Measurements from ENCODE around the gene KRT73.

KRT73 gene

GRCh38 chr12:52655251-52655650 lies 36.9 kb upstream of the KRT73 start:
- TF ChIP-seq POLR2A (IDR thresholded peaks at IDR 0.05; ENCODE audit: low read depth, low read length), result no peak
- DNase-seq (ENCODE audit: insufficient read length, low spot score) (no peak), FAIRE-seq (no peak)

- DNase-seq (ENCODE audit: insufficient read length, low spot score) (no peak), FAIRE-seq (no peak)
- TF ChIP-seq POLR2A (IDR thresholded peaks at IDR 0.05; ENCODE audit: low read depth, low read length), result no peak
Measured at GRCh38 chr12:52651726-52652261, 33.4 kb upstream of the KRT73 start, which contains the start of gene KRT2. KRT2 (minus strand) TSS chr12:52652211; CDS start chr12:52652142, 69 bp downstream.

- TF ChIP-seq POLR2A (IDR thresholded peaks at IDR 0.05; ENCODE audit: low read depth, low read length), result no peak
- no peak for DNase-seq (ENCODE audit: insufficient read length, low spot score)
- FAIRE-seq, result no peak
Measured at GRCh38 chr12:52650520-52651081, 32.2 kb upstream of the KRT73 start.

- FAIRE-seq (no peak), DNase-seq (ENCODE audit: insufficient read length, low spot score) (no peak)
- no peak for TF ChIP-seq POLR2A (IDR thresholded peaks at IDR 0.05; ENCODE audit: low read depth, low read length)
Measured at GRCh38 chr12:52649066-52649465, 30.7 kb upstream of the KRT73 start.

GRCh38 chr12:52648012-52648550 lies 29.7 kb upstream of the KRT73 start:
- no peak for DNase-seq (ENCODE audit: insufficient read length, low spot score)

GRCh38 chr12:52647601-52648000 lies 29.2 kb upstream of the KRT73 start:
- FAIRE-seq (no peak), DNase-seq (ENCODE audit: insufficient read length, low spot score) (no peak)
- TF ChIP-seq POLR2A (IDR thresholded peaks at IDR 0.05; ENCODE audit: low read depth, low read length), result no peak

More at GRCh38 chr12:52648012-52648550, 29.7 kb upstream of the KRT73 start:
- TF ChIP-seq POLR2A (IDR thresholded peaks at IDR 0.05; ENCODE audit: low read depth, low read length), result no peak
- no peak for FAIRE-seq

GRCh38 chr12:52646613-52647012 lies 28.3 kb upstream of the KRT73 start:
- no peak for TF ChIP-seq POLR2A (IDR thresholded peaks at IDR 0.05; ENCODE audit: low read depth, low read length)
- FAIRE-seq, result no peak

GRCh38 chr12:52645982-52646381 lies 27.6 kb upstream of the KRT73 start:
- TF ChIP-seq POLR2A (IDR thresholded peaks at IDR 0.05; ENCODE audit: low read depth, low read length), result no peak
- no peak for DNase-seq (ENCODE audit: insufficient read length, low spot score)
- FAIRE-seq, result no peak

More at GRCh38 chr12:52646613-52647012, 28.3 kb upstream of the KRT73 start:
- no peak for DNase-seq (ENCODE audit: insufficient read length, low spot score)

GRCh38 chr12:52645120-52645761 lies 26.9 kb upstream of the KRT73 start:
- FAIRE-seq (no peak), DNase-seq (ENCODE audit: insufficient read length, low spot score) (no peak)
- TF ChIP-seq POLR2A (IDR thresholded peaks at IDR 0.05; ENCODE audit: low read depth, low read length), result no peak

- TF ChIP-seq POLR2A (IDR thresholded peaks at IDR 0.05; ENCODE audit: low read depth, low read length), result no peak
- no peak for DNase-seq (ENCODE audit: insufficient read length, low spot score)
- no peak for FAIRE-seq
Measured at GRCh38 chr12:52644078-52644415, 25.7 kb upstream of the KRT73 start.

GRCh38 chr12:52643233-52644077 lies 25.1 kb upstream of the KRT73 start:
- FAIRE-seq, result no peak
- no peak for TF ChIP-seq POLR2A (IDR thresholded peaks at IDR 0.05; ENCODE audit: low read depth, low read length)

GRCh38 chr12:52641468-52641867 lies 23.1 kb upstream of the KRT73 start:
- TF ChIP-seq POLR2A (IDR thresholded peaks at IDR 0.05; ENCODE audit: low read depth, low read length), result no peak
- FAIRE-seq, result no peak
- DNase-seq (ENCODE audit: insufficient read length, low spot score), result no peak

More at GRCh38 chr12:52643233-52644077, 25.1 kb upstream of the KRT73 start:
- DNase-seq (ENCODE audit: insufficient read length, low spot score), result no peak

GRCh38 chr12:52637299-52637698 lies 18.9 kb upstream of the KRT73 start:
- no peak for TF ChIP-seq POLR2A (IDR thresholded peaks at IDR 0.05; ENCODE audit: low read depth, low read length)
- FAIRE-seq (no peak), DNase-seq (ENCODE audit: insufficient read length, low spot score) (no peak)
